DND-41 (cell line): Measurements from ENCODE around the gene COPS9.
A peak's percentile ranks its signal among the peaks of the same experiment; 100 is the strongest.

Source experiments
- ATAC-seq: fragments of 200-7000 bp; cut with Tn5 transposase; 3 replicates; pipeline ENCODE4 v1.9.1; 2021; ENCODE audit warnings: low read depth; ENCODE audit not compliant: insufficient read depth
- DNase-seq: peaks from one replicate; pipeline ENCODE4 v3.0.0-alpha.2; 2020
- H2AFZ ChIP-seq: 2 replicates; pipeline ENCODE4 v1.6.0; 2012; ENCODE audit warnings: low read depth, low read length
- H3K27ac ChIP-seq: 2 replicates; pipeline ENCODE4 v1.5.1; 2012; ENCODE audit warnings: low read length, inconsistent platforms
- H3K27me3 ChIP-seq: fragments of 200-600 bp; sonication (generic); 2 replicates; pipeline ENCODE4 v1.6.0; 2012; ENCODE audit warnings: low read length, mild to moderate bottlenecking, inconsistent platforms; ENCODE audit not compliant: insufficient read depth, poor library complexity
- H3K36me3 ChIP-seq: 2 replicates; pipeline ENCODE4 v1.5.1; 2012; ENCODE audit warnings: low read length, inconsistent platforms; ENCODE audit not compliant: insufficient read depth
- H3K4me1 ChIP-seq: 2 replicates; pipeline ENCODE4 v1.5.1; 2012; ENCODE audit warnings: mild to moderate bottlenecking, low read length; ENCODE audit not compliant: insufficient read depth
- H3K4me2 ChIP-seq: 2 replicates; pipeline ENCODE4 v1.6.0; 2012; ENCODE audit warnings: mild to moderate bottlenecking, moderate library complexity, low read length, inconsistent platforms; ENCODE audit not compliant: insufficient read depth
- H3K4me3 ChIP-seq, 2 experiments: fragments of 200-600 bp in 1 of 2; shearing (Covaris generic) in 1 of 2; 2 replicates each; pipeline ENCODE4 v1.5.1; 2012 to 2016; ENCODE audit warnings: inconsistent platforms in 2 of 2, low read length in 2 of 2, mild to moderate bottlenecking in 2 of 2, low read depth in 1 of 2, moderate library complexity in 1 of 2
- H3K79me2 ChIP-seq: 2 replicates; pipeline ENCODE4 v1.6.0; 2012; ENCODE audit warnings: low read length, inconsistent platforms; ENCODE audit not compliant: insufficient read depth
- H3K9ac ChIP-seq: 2 replicates; pipeline ENCODE4 v1.6.0; 2012; ENCODE audit warnings: low read depth, mild to moderate bottlenecking, inconsistent platforms, low read length, moderate library complexity
- H3K9me3 ChIP-seq: 2 replicates; pipeline ENCODE4 v1.5.1; 2012; ENCODE audit warnings: low read length, moderate library complexity, mild to moderate bottlenecking, inconsistent platforms; ENCODE audit not compliant: insufficient read depth, severe bottlenecking
- H4K20me1 ChIP-seq: 2 replicates; pipeline ENCODE4 v1.6.0; 2012; ENCODE audit warnings: low read length; ENCODE audit not compliant: insufficient read depth
- EZH2 ChIP-seq: IDR thresholded peaks from 3 replicates; pipeline ENCODE4 v1.6.1; 2012; ENCODE audit warnings: borderline replicate concordance, low read depth, mild to moderate bottlenecking, moderate library complexity, low read length, inconsistent platforms; ENCODE audit not compliant: severe bottlenecking
- TF ChIP-seq, protein P1 (sequence below): IDR thresholded peaks from 2 replicates; pipeline ENCODE4 v1.5.1; 2012; ENCODE audit warnings: borderline replicate concordance, low read length, moderate library complexity, mild to moderate bottlenecking; ENCODE audit not compliant: poor library complexity, severe bottlenecking; ENCODE audit errors: extremely low read depth

COPS9 gene

GRCh38 chr2:240137596-240138253 lies 1.6 kb upstream of the COPS9 start:
- H4K20me1 ChIP-seq, result peaks cover 15% of the 10 kb centered on the region
- no peak overlapping the region for H3K4me3 ChIP-seq
- peaks cover 4% of the 10 kb centered on the region for H3K27me3 ChIP-seq
- ATAC-seq, result no peak
- peak; percentile 3 for DNase-seq
- H3K9ac ChIP-seq, result no peak overlapping the region
- TF ChIP-seq, protein P1, sequence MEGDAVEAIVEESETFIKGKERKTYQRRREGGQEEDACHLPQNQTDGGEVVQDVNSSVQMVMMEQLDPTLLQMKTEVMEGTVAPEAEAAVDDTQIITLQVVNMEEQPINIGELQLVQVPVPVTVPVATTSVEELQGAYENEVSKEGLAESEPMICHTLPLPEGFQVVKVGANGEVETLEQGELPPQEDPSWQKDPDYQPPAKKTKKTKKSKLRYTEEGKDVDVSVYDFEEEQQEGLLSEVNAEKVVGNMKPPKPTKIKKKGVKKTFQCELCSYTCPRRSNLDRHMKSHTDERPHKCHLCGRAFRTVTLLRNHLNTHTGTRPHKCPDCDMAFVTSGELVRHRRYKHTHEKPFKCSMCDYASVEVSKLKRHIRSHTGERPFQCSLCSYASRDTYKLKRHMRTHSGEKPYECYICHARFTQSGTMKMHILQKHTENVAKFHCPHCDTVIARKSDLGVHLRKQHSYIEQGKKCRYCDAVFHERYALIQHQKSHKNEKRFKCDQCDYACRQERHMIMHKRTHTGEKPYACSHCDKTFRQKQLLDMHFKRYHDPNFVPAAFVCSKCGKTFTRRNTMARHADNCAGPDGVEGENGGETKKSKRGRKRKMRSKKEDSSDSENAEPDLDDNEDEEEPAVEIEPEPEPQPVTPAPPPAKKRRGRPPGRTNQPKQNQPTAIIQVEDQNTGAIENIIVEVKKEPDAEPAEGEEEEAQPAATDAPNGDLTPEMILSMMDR, result no peak
- no peak for TF ChIP-seq EZH2
- no peak overlapping the region for H3K27ac ChIP-seq
- H3K9me3 ChIP-seq, result no peaks in the 10 kb centered on the region
- H2AFZ ChIP-seq, result no peak overlapping the region
- H3K4me1 ChIP-seq, result peaks cover 26% of the 10 kb centered on the region
- no peak overlapping the region for H3K4me2 ChIP-seq
- peaks cover 35% of the 10 kb centered on the region for H3K79me2 ChIP-seq
- peaks cover 15% of the 10 kb centered on the region for H3K36me3 ChIP-seq

- Histone ChIP-seq H4K20me1 (peaks cover 15% of the 10 kb centered on the region), H3K9ac (peak overlapping the region; percentile 92), H3K27me3 (peaks cover 4% of the 10 kb centered on the region), H3K36me3 (peaks cover 25% of the 10 kb centered on the region), H3K4me1 (peaks cover 26% of the 10 kb centered on the region), H3K79me2 (peaks cover 35% of the 10 kb centered on the region), H3K9me3 (no peaks in the 10 kb centered on the region), H2AFZ (peak overlapping the region; percentile 100), H3K27ac (peak overlapping the region; percentile 78), H3K4me2 (peak overlapping the region; percentile 99), H3K4me3 (peak overlapping the region; percentile 91 to 93)
- TF ChIP-seq, protein P1, result peak; percentile 6
- no peak for TF ChIP-seq EZH2
- ATAC-seq (peak; percentile 10), DNase-seq (peak; percentile 14)
Observed at GRCh38 chr2:240136671-240137292, 677 bp upstream of the COPS9 start.

- Histone ChIP-seq H3K79me2 (peaks cover 35% of the 10 kb centered on the region), H2AFZ (peak overlapping the region; percentile 100), H4K20me1 (peaks cover 15% of the 10 kb centered on the region), H3K27ac (peak overlapping the region; percentile 78), H3K9me3 (no peaks in the 10 kb centered on the region), H3K27me3 (no peaks in the 10 kb centered on the region), H3K4me1 (peaks cover 26% of the 10 kb centered on the region), H3K36me3 (peaks cover 36% of the 10 kb centered on the region), H3K4me3 (peak overlapping the region; percentile 91 to 93), H3K9ac (peak overlapping the region; percentile 92), H3K4me2 (peak overlapping the region; percentile 99)
- DNase-seq (no peak), ATAC-seq (peak; percentile 36; the same call in 2 of the 3 replicates)
- no peak for TF ChIP-seq EZH2
- TF ChIP-seq, protein P1, result no peak
Observed at GRCh38 chr2:240135706-240136012, 446 bp downstream of the COPS9 start.
